ENCODE data around the gene ATG2A.

GRCh38 chr11:64882243-64882642, 34.8 kb downstream of the ATG2A start:
- TF ChIP-seq CTCF (IDR thresholded peaks at IDR 0.05; ENCODE audit: insufficient read depth, low read length) = no peak
- TF ChIP-seq SPI1 (IDR thresholded peaks at IDR 0.05; ENCODE audit: borderline replicate concordance, low read depth) = no peak

Measured in HL-60 (cell line).